MV-4-11 (cell line): Measurements from ENCODE around the gene HSD11B2.

Experiments used
- DNase-seq: peaks from one replicate; lab custom pipeline; 2025; lab: John Stamatoyannopoulos, UW

HSD11B2 gene

GRCh38 chr16:67435758-67436164 is 4.8 kb downstream of the HSD11B2 start:
- no peak for DNase-seq

GRCh38 chr16:67436640-67437193 is 5.8 kb downstream of the HSD11B2 start:
- no peak for DNase-seq

GRCh38 chr16:67437513-67437912 is 6.6 kb downstream of the HSD11B2 start:
- DNase-seq, result no peak

- peak; percentile 16 for DNase-seq
These were observed 7.3 kb downstream of the HSD11B2 start for GRCh38 chr16:67438098-67438791.

- DNase-seq, result no peak
These were observed 8.0 kb downstream of the HSD11B2 start for GRCh38 chr16:67438824-67439393.

- DNase-seq, result no peak
These were observed 10.4 kb downstream of the HSD11B2 start for GRCh38 chr16:67441271-67441753.

- no peak for DNase-seq
These were observed 11.0 kb downstream of the HSD11B2 start for GRCh38 chr16:67441907-67442306.

GRCh38 chr16:67442581-67443255 is 11.8 kb downstream of the HSD11B2 start:
- DNase-seq, result no peak

GRCh38 chr16:67443265-67443664 is 12.3 kb downstream of the HSD11B2 start:
- no peak for DNase-seq

GRCh38 chr16:67444259-67445125 is 13.6 kb downstream of the HSD11B2 start:
- no peak for DNase-seq

- DNase-seq, result no peak
These were observed 14.2 kb downstream of the HSD11B2 start for GRCh38 chr16:67445126-67445426.

GRCh38 chr16:67445441-67445912 is 14.6 kb downstream of the HSD11B2 start:
- DNase-seq, result no peak

GRCh38 chr16:67445913-67446907 is 15.3 kb downstream of the HSD11B2 start:
- DNase-seq, result no peak

- no peak for DNase-seq
These were observed 16.1 kb downstream of the HSD11B2 start for GRCh38 chr16:67446968-67447507.

- DNase-seq, result peak; percentile 80
These were observed 16.7 kb downstream of the HSD11B2 start for GRCh38 chr16:67447508-67448076.

- no peak for DNase-seq
These were observed 17.7 kb downstream of the HSD11B2 start for GRCh38 chr16:67448580-67448979.

- DNase-seq, result no peak
These were observed 18.4 kb downstream of the HSD11B2 start for GRCh38 chr16:67449336-67449735.

- DNase-seq, result no peak
These were observed 18.8 kb downstream of the HSD11B2 start for GRCh38 chr16:67449739-67450138.

GRCh38 chr16:67451061-67451703 is 20.3 kb downstream of the HSD11B2 start:
- no peak for DNase-seq
